ENCODE measurements around the gene SAP30. TPM values are rescaled to one million over a fixed set of nuclear protein-coding genes. Genes with fewer than 3 reads are reported as not detected.
A peak's percentile ranks its signal among the peaks of the same experiment; 100 is the strongest.

The SAP30 gene
- total and polyA plus RNA-seq, 9 of the 15 experiments (the other 6 are each of a cell fraction or from before 2014, with no cell fraction given) = 5.9 to 51.1 (median 32.6) TPM

DNA sequence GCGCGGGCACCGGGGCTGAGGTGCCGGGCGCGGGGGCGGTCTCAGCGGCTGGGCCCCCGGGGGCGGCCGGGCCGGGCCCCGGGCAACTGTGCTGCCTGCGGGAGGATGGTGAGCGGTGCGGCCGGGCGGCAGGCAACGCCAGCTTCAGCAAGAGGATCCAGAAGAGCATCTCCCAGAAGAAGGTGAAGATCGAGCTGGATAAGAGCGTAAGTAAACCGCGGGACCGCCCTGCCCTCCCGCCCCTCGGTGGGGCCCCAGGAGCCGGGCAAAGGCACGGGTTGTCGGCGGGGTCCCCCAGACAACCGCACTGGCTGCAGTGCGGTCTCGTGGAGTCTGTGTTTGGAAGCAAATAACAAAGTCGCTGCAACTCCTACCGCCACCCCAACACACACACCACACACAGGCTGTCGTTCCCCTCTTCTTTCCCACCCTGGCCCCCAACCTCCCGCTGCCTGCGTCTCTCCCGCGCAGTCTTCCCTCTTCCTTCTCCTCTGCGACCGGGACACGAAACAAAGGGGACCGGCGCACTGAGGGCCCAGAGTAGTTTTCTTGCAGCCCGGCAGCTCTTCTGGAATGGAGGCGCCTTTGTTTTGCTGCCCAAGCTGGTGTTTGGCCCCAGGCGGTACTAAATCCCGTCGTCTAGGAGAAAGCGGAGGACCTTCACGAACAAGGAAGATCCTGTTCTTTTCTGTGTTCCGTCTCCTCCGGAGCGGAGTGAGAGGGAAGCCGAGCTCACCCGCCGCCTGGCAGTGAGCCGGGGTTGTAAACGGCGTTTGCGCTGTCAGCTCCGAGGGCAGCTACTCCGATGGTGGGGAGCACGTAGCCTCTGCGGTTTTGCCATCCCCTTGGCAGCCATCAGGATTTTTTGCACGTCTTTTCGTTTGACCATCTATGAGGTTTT, 788 bp downstream of the SAP30 start (continued):
- TF ChIP-seq, protein P1, sequence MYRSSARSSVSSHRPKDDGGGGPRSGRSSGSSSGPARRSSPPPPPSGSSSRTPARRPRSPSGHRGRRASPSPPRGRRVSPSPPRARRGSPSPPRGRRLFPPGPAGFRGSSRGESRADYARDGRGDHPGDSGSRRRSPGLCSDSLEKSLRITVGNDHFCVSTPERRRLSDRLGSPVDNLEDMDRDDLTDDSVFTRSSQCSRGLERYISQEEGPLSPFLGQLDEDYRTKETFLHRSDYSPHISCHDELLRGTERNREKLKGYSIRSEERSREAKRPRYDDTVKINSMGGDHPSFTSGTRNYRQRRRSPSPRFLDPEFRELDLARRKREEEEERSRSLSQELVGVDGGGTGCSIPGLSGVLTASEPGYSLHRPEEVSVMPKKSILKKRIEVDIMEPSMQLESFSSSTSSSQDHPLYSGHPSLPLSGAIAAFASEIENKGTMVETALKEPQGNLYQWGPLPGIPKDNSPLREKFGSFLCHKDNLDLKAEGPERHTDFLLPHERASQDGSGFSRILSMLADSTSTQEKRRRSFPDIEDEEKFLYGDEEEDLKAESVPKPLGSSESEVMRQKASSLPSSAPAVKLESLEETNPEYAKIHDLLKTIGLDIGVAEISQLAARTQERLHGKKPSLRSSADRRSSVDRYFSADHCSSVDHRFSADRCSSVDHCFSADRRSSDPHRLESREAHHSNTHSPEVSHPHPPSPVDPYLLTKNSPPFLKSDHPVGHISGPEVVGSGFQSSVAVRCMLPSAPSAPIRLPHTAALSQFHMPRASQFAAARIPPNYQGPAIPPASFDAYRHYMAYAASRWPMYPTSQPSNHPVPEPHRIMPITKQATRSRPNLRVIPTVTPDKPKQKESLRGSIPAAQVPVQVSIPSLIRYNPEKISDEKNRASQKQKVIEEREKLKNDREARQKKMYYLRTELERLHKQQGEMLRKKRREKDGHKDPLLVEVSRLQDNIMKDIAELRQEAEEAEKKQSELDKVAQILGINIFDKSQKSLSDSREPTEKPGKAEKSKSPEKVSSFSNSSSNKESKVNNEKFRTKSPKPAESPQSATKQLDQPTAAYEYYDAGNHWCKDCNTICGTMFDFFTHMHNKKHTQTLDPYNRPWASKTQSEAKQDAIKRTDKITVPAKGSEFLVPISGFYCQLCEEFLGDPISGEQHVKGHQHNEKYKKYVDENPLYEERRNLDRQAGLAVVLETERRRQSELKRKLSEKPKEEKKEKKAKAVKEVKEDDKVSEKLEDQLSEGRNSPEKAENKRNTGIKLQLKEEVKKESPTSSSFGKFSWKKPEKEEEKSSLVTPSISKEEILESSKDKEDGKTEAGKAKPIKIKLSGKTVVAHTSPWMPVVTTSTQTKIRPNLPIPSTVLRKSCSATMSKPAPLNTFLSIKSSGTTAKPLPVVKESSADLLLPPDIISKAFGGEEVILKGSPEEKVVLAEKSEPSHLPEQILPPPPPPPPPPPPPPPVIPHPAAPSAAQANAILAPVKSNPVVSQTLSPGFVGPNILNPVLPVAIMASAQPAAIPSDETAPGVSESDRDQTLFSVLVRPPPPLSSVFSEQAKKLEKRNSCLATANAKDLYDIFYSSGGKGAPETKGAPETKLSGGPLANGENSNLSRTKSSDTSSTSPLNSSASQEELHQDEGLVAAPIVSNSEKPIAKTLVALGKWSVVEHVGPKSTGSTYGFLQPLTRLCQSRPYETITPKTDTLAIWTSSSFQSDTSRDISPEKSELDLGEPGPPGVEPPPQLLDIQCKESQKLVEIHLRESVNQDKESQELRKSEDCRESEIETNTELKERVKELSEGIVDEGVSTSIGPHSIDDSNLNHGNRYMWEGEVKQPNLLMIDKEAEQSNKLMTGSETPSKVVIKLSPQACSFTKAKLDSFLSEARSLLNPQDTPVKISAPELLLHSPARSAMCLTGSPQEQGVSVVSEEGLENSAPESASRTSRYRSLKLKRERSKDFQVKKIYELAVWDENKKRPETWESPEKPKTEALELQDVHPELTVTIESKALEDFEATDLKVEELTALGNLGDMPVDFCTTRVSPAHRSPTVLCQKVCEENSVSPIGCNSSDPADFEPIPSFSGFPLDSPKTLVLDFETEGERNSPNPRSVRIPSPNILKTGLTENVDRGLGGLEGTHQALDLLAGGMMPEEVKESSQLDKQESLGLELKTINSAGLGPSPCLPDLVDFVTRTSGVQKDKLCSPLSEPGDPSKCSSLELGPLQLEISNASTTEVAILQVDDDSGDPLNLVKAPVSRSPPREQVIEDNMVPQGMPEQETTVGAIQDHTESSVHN (IDR thresholded peaks at IDR 0.05; ENCODE audit: borderline replicate concordance in 1 of 2, low read depth in 1 of 2) = no peak
- TF ChIP-seq ZNF584 (CRISPR knock-in tag; IDR thresholded peaks at IDR 0.05; ENCODE audit: low read depth) (no peak), NFXL1 (CRISPR knock-in tag; IDR thresholded peaks at IDR 0.05) (no peak), TEAD1 (CRISPR knock-in tag; IDR thresholded peaks at IDR 0.05) (no peak), FOXA3 (CRISPR knock-in tag; conservative IDR thresholded peaks at IDR 0.05 in 1 of 2, IDR thresholded peaks at IDR 0.05 in 1 of 2) (no peak), FOS (IDR thresholded peaks at IDR 0.05; ENCODE audit: extremely low read depth, insufficient read length) (no peak), MCM2 (IDR thresholded peaks at IDR 0.05; ENCODE audit: low read depth) (no peak), PHF8 (IDR thresholded peaks at IDR 0.05; ENCODE audit: borderline replicate concordance, low read length) (no peak), L3MBTL2 (IDR thresholded peaks at IDR 0.05) (no peak), MECOM (CRISPR knock-in tag; IDR thresholded peaks at IDR 0.05) (no peak)
- TF ChIP-seq, protein P2, sequence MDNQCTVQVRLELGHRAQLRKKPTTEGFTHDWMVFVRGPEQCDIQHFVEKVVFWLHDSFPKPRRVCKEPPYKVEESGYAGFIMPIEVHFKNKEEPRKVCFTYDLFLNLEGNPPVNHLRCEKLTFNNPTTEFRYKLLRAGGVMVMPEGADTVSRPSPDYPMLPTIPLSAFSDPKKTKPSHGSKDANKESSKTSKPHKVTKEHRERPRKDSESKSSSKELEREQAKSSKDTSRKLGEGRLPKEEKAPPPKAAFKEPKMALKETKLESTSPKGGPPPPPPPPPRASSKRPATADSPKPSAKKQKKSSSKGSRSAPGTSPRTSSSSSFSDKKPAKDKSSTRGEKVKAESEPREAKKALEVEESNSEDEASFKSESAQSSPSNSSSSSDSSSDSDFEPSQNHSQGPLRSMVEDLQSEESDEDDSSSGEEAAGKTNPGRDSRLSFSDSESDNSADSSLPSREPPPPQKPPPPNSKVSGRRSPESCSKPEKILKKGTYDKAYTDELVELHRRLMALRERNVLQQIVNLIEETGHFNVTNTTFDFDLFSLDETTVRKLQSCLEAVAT (IDR thresholded peaks at IDR 0.05) = peak in 1 of 2 experiments; percentile 52; a peak in 1 of 4 replicates
- TF ChIP-seq, protein P3, sequence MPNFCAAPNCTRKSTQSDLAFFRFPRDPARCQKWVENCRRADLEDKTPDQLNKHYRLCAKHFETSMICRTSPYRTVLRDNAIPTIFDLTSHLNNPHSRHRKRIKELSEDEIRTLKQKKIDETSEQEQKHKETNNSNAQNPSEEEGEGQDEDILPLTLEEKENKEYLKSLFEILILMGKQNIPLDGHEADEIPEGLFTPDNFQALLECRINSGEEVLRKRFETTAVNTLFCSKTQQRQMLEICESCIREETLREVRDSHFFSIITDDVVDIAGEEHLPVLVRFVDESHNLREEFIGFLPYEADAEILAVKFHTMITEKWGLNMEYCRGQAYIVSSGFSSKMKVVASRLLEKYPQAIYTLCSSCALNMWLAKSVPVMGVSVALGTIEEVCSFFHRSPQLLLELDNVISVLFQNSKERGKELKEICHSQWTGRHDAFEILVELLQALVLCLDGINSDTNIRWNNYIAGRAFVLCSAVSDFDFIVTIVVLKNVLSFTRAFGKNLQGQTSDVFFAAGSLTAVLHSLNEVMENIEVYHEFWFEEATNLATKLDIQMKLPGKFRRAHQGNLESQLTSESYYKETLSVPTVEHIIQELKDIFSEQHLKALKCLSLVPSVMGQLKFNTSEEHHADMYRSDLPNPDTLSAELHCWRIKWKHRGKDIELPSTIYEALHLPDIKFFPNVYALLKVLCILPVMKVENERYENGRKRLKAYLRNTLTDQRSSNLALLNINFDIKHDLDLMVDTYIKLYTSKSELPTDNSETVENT (CRISPR knock-in tag; IDR thresholded peaks at IDR 0.05) = no peak
- TF ChIP-seq, protein P4, sequence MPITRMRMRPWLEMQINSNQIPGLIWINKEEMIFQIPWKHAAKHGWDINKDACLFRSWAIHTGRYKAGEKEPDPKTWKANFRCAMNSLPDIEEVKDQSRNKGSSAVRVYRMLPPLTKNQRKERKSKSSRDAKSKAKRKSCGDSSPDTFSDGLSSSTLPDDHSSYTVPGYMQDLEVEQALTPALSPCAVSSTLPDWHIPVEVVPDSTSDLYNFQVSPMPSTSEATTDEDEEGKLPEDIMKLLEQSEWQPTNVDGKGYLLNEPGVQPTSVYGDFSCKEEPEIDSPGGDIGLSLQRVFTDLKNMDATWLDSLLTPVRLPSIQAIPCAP (CRISPR knock-in tag; IDR thresholded peaks at IDR 0.05; ENCODE audit: borderline replicate concordance) = no peak
